UCSD-AML1 (cell line): ENCODE measurements around the gene TTC9.

Experiments
- DNase-seq: peaks from one replicate; lab custom pipeline; 2025; ENCODE audit not compliant: unreplicated experiment; lab: John Stamatoyannopoulos, UW

TTC9 gene

GRCh38 chr14:70643967-70644366 is 2.3 kb downstream of the TTC9 start:
- no peak for DNase-seq

GRCh38 chr14:70645892-70646291 is 4.2 kb downstream of the TTC9 start:
- no peak for DNase-seq

- no peak for DNase-seq
Observed at GRCh38 chr14:70646705-70647104, 5.0 kb downstream of the TTC9 start.

GRCh38 chr14:70648346-70648745 is 6.6 kb downstream of the TTC9 start:
- DNase-seq: no peak

- no peak for DNase-seq
Observed at GRCh38 chr14:70649803-70650202, 8.1 kb downstream of the TTC9 start.

GRCh38 chr14:70651522-70651921 is 9.8 kb downstream of the TTC9 start:
- DNase-seq: no peak

GRCh38 chr14:70652871-70653270 is 11.2 kb downstream of the TTC9 start:
- DNase-seq: no peak

GRCh38 chr14:70653662-70654061 is 11.9 kb downstream of the TTC9 start:
- no peak for DNase-seq

GRCh38 chr14:70654632-70655031 is 12.9 kb downstream of the TTC9 start:
- no peak for DNase-seq

GRCh38 chr14:70655110-70655826 is 13.6 kb downstream of the TTC9 start:
- DNase-seq: peak; percentile 72

GRCh38 chr14:70658899-70659298 is 17.2 kb downstream of the TTC9 start:
- peak; percentile 39 for DNase-seq

- no peak for DNase-seq
Observed at GRCh38 chr14:70660967-70661893, 19.5 kb downstream of the TTC9 start.

- DNase-seq: no peak
Observed at GRCh38 chr14:70662080-70662479, 20.4 kb downstream of the TTC9 start.

GRCh38 chr14:70662816-70663215 is 21.1 kb downstream of the TTC9 start:
- no peak for DNase-seq

- DNase-seq: no peak
Observed at GRCh38 chr14:70663707-70664179, 22.0 kb downstream of the TTC9 start.

GRCh38 chr14:70664698-70665447 is 23.2 kb downstream of the TTC9 start:
- no peak for DNase-seq

- DNase-seq: no peak
Observed at GRCh38 chr14:70665448-70666360, 24.0 kb downstream of the TTC9 start.

- no peak for DNase-seq
Observed at GRCh38 chr14:70666361-70666686, 24.6 kb downstream of the TTC9 start.

- DNase-seq: no peak
Observed at GRCh38 chr14:70670992-70671651, 29.4 kb downstream of the TTC9 start.
